Measurements from ENCODE around the gene FOXA2.
"Not testable (repeated sequence)": the region's sequence is repeated elsewhere in the genome, so short reads cannot be mapped to it uniquely, and the experiment has no call there.

FOXA2 gene

GRCh38 chr20:22584522-22584921 is at the start of gene FOXA2:
Gene FOXA2, minus strand, starts transcription at chr20:22584572. Its CDS starts 294 bp downstream, at chr20:22584278.
- no peak for DNase-seq

GRCh38 chr20:22630701-22631100 is 46.3 kb upstream of the FOXA2 start:
- DNase-seq = no peak

GRCh38 chr20:22629927-22630326 is 45.6 kb upstream of the FOXA2 start:
- no peak for DNase-seq

GRCh38 chr20:22629447-22629846 is 45.1 kb upstream of the FOXA2 start:
- no peak for DNase-seq

- no peak for DNase-seq
These were observed 42.1 kb upstream of the FOXA2 start for GRCh38 chr20:22626496-22626895.

- DNase-seq = no peak
These were observed 38.8 kb upstream of the FOXA2 start for GRCh38 chr20:22623211-22623610.

- DNase-seq = no peak
These were observed 36.0 kb upstream of the FOXA2 start for GRCh38 chr20:22620342-22620741.

- DNase-seq = no peak
These were observed 35.4 kb upstream of the FOXA2 start for GRCh38 chr20:22619806-22620205.

GRCh38 chr20:22619272-22619671 is 34.9 kb upstream of the FOXA2 start:
- no peak for DNase-seq

- no peak for DNase-seq
These were observed 32.8 kb upstream of the FOXA2 start for GRCh38 chr20:22617160-22617559.

- no peak for DNase-seq
These were observed 32.2 kb upstream of the FOXA2 start for GRCh38 chr20:22616551-22616950.

- DNase-seq = no peak
These were observed 31.1 kb upstream of the FOXA2 start for GRCh38 chr20:22615425-22615824.

GRCh38 chr20:22611636-22612035 is 27.3 kb upstream of the FOXA2 start:
- DNase-seq = no peak

GRCh38 chr20:22607695-22608094 is 23.3 kb upstream of the FOXA2 start:
- DNase-seq = no peak

- DNase-seq = no peak
These were observed 20.4 kb upstream of the FOXA2 start for GRCh38 chr20:22604815-22605214.

- no peak for DNase-seq
These were observed 17.2 kb upstream of the FOXA2 start for GRCh38 chr20:22601361-22602141.

- not testable (repeated sequence) for DNase-seq
These were observed 14.9 kb upstream of the FOXA2 start for GRCh38 chr20:22599258-22599657.

- DNase-seq = no peak
These were observed 12.9 kb upstream of the FOXA2 start for GRCh38 chr20:22597303-22597702.

GRCh38 chr20:22590662-22591061 is 6.3 kb upstream of the FOXA2 start:
- DNase-seq = no peak

GRCh38 chr20:22586645-22587310 is 2.4 kb upstream of the FOXA2 start:
- DNase-seq = no peak

GRCh38 chr20:22585786-22586493 is 1.6 kb upstream of the FOXA2 start:
- DNase-seq = no peak

GRCh38 chr20:22584922-22585785 is 782 bp upstream of the FOXA2 start:
- no peak for DNase-seq
